HG03558 (cell line): ENCODE data around the gene DHX34.

ENCODE experiments used
- ATAC-seq: cut with Tn5 transposase; IDR thresholded peaks from one replicate; pipeline ENCODE4 v1.9.1; 2021; ENCODE audit warnings: moderate number of reproducible peaks; ENCODE audit not compliant: unreplicated experiment; ENCODE audit errors: extremely low read depth

Gene DHX34

GRCh38 chr19:47430041-47430802 is 81.1 kb downstream of the DHX34 start:
- ATAC-seq, result no peak

- ATAC-seq, result no peak
Measured at GRCh38 chr19:47432091-47432490, 83.0 kb downstream of the DHX34 start.
